ENCODE data around the gene RPH3AL.

Gene RPH3AL

DNA sequence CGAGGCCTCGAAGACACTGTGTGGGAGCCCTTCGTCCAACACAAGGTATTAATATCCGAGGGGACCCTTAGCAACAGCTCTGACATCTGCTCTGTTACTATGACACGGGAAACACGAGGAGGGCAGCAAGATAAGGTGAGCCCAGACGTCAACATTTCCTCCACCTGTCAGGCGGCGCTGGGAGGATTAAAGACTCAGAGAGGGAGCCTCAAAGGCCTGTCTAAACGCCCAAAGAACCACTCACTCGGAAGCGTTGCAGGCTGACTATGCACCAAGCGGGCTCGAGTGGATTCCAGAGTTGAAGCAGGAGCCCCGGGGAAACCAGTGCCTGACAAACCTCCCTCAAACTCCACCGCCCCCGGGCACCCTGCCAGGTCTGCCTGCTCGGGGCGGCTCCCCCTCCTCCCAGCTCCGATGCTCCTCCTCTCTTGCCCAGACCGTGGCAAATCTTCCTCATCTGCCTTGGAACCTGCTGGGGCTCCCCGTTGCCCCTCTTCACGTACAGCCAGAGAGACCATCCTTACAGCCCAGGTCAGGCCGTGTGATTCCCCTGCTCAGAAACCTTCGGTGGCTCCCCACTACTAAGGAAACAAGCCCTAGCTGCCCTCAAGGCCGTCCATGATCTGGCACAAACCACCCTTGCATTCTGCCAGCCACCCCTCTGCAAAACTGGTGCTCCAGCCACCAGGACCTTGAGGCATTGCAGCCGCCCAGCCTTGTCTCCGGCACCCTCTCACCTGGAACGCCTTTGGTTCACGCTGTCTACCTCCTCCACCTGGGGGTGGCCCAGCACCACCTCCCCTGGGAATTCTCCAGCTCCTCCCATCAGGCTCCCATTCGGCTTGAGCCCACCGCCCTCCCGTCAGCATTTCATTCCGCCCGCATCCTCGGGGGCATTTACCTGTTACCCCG is 16.2 kb downstream of the RPH3AL start:
- DNase-seq (ENCODE audit: low spot score) = no peak

DNA sequence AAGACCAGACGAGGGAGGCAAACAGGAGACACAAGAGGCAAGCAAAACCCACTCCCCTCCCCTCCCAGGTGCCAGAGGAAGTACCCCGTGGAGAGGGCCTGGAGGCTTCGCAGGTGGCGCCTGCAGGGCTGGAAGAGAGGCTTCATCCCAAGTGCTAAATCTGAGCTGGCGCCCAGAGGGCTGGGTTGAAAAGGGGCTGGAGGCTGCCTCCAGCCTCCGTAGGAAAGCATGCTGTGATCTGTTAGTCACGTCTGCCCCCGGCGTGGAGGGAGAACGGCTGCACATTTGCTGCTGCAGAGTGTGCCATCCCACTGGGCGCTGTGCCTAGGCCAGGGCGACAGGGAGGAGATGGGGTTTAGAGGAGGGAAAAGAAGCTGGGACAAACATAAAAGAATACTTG is 16.9 kb downstream of the RPH3AL start:
- no peak for DNase-seq (ENCODE audit: low spot score)

DNA sequence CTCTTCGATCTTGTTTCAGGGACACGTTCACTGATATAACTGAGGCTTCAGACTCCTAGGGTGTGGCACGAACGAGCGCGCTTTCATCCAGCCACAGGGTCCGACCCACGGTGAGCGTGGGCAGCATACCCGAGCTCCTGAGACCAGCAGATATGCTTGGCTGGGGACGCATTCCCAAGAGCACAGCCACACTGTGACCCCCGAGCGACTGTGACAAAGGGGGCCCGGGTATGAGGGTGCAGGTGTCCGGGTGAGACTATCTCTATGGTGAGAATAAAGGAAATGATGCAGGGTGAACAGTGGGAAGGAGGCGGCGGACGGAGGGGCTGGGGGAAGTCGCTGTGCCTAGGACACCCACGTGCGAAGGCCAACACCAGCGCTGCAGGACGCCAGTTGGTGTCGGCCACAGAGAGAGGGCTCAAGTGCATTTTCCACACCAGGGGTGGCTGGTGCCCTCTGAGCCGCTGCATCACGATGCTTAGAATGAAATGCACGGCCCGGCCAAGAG is 17.6 kb downstream of the RPH3AL start:
- DNase-seq (ENCODE audit: low spot score) = no peak

DNA sequence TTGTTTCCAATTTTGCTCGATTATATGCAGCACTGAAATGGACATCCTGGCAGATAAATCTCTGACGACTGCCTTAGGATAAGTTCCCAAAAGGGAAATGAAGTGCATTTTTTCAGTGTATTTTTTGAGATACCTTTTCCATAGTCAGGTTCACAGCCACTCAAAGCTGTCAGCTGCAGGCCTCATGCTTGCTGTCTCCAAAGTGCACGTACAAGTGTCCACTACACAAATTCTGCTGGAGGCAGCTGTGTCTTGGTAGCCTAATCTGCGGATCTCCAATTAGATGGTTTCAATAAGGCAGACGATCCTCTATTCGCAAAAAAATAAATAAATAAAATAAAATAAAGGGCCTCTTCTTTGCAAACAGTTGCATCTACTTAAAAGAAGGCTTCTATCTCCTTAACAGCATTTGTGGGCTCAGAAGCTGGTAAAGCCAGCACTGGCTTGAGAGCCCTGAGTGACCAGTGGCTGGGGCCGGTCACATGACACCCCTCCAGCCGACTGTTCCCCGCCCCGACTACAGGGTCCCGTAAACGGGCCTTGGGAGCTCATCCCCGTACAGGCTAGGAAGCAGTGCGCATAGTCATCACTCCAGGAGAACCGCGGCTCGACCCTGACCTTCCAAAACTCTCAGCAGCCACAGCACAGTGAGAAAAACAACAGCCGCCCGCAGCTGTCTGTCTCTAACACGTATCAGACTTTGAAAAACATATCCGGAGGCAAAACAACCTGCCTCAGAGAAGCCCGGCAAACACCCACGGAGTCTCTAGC is 18.8 kb downstream of the RPH3AL start:
- DNase-seq (ENCODE audit: low spot score) = peak; percentile 14

DNA sequence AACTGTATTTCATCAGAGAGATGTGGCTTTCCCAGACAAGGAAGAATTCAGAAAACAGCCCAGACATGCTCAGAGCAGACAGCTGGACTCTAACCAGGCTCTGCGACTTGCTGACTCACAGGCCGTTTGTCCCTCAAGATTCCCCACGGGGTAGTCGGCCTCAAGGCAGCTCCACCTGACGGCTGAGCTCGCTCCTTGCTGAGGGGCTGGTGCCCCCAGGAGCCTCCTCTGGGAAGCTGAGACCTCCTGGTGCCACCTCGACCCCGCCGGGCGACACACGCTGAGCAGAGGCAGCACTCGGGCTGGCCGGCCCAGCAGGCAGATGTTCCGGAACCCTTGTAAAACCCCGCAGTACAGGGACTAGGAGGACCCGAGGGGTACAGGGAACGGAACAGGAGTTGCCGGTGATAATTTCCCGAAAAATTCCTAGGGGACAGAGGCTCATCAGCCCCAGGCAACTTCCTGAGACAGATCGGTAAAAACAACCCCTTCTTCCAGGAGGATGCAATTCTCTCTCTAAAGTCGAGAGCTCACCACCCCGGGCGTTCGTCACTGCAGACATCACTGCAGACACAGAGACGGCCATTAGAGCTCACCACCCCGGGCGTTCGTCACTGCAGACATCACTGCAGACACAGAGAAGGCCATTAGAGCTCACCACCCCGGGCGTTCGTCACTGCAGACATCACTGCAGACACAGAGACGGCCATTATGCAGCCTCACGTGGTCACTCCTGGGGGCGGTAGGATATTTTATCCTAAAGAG is 19.9 kb downstream of the RPH3AL start:
- DNase-seq (ENCODE audit: low spot score) = no peak

DNA sequence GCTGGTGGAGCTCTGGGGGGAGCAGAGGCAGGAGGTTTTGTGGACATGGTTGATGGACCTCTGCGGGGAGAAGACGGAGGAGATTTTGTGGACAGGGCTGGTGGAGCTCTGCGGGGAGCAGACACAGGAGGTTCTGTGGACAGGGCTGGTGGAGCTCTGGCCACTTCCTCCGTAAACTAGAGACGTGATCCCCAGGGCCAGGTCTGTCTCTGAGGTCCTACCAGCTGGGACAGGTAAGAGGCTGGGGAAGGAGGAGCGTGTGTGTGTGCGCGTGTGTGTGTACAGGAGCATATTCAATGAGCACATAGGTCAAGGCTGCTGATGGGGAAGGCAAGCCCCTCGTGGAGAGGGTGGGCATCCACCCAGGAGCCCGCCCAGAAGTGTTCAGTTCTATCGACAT is 20.6 kb downstream of the RPH3AL start:
- DNase-seq (ENCODE audit: low spot score) = no peak

DNA sequence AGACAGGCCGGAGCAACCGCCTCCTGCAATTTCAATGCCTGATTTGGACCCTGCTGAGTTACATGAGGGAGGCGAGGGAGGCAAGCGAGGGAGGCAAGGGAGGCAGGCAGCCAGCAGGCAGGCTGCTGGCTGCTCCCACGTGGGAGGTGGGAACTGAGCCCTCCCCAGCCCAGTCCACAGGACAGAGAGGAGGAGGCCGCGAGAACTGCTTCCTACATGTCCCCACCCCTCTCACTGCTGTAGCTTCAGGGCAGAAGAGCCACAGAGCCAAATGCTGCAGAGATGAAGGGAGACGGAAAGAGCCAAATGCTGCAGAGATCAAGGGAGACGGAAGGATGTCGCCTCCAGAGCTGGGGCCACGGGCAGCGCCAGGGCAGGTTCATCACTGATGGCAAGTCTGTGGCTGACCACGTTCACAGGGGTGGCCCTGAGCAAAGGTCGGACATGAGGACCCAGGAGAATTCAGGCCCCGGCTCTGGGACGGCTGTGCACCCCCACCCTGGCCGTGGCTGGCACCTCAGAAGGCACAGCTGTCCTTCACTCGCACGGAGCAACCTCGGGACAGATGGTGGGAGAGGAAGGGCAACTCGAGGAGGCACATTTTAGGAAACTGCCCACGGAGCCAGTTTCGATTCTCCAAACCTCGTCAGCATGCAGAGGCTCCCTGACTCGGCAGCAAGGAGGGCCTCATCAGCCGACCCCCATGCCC is 21.5 kb downstream of the RPH3AL start:
- no peak for DNase-seq (ENCODE audit: low spot score)

DNA sequence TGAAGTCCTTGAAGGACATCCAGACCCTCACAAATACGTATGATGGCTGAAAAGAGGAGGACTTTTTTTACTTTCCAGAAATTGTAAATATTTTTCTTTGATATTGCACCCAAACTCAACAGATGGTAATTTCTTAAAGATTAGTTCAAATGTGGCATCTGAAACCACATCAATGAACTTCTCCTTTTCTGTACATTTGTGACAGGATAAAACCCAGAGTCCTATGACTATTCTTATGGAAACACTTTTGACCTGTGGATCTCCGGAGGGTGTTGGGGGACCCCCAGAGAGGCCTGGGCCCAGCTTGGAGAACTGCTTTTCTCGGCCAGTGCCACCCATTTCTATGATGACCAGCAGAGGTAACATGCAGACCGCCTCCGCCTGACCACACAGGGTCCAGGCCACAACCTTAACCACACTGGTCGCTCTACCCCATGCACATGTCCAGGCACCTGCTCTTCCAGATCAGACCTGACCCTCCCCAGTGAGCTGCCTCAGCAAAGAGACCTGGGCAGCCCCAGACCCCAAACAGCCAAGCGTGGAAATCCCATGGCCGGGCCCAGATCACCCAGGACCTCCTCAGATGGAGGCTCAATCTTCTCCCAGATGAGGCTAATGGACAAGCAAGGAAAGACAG is 22.7 kb downstream of the RPH3AL start:
- no peak for DNase-seq (ENCODE audit: low spot score)

DNA sequence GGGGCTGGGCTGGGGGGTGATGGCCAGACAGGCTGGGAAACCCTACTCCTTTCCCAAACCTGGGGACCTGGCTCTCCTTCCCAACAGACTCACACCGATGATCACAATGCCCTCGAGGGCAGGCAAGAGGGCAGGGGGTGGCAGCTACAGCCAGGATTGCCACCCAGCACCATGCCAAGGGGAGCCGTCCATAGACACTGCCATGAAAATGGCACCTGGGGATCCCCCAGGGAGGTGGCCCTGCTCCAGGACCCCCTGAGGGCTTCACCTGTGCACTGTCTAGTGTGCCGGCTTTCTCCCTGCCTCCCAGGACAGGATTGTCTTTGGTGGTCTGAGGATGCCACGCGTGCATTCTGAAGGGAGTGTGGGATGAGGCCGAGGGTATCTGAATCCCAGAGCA is 24.6 kb downstream of the RPH3AL start:
- no peak for DNase-seq (ENCODE audit: low spot score)

DNA sequence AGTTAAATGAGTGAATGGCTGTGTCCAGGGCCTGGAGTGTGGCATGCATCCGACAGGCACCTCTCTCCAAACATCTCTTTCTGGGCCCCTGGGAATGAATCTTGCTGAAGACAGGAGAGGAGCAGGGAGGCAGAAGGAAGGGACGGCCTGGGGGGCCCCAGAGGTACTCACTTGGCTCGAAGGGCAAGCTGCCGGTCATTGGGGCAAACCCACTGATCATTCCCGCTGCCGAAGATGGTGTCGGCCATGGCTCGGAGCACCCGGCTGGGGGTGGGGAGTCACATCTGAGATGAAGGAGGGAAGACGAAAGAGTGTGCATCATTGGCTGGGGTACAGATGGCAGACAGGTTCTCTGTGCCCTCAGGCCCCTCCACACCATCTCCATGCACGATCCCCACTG is 25.3 kb downstream of the RPH3AL start:
- DNase-seq (ENCODE audit: low spot score) = no peak

DNA sequence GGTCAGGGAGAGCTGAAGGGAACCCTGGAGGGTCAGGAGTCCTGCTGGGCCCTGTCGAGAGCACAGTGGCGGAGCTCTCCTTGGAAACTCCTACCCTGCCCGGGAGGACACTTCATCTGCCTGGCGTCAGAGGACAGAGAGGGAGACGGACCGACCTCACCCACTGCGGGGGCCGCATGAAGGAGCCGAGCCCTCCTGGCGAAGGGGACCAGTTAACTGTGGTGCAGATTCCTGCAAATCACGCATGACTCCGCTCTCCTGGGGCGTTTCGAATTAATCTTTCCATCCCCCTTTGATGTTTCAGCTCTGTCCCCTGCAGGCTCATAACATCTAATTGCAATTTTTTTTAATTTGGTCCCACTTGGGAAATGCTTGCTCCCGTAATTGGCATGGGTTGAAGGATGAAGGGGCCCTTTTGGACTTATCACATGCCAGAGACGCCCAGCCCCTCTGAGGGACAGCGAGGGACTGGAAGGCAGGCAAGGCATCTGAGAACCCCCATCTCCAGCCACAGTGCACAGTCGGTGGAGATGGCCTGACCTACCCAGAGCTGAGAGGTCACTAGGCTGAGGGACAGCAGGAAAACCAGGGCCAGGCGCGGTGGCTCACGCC is 26.5 kb downstream of the RPH3AL start:
- no peak for DNase-seq (ENCODE audit: low spot score)

DNA sequence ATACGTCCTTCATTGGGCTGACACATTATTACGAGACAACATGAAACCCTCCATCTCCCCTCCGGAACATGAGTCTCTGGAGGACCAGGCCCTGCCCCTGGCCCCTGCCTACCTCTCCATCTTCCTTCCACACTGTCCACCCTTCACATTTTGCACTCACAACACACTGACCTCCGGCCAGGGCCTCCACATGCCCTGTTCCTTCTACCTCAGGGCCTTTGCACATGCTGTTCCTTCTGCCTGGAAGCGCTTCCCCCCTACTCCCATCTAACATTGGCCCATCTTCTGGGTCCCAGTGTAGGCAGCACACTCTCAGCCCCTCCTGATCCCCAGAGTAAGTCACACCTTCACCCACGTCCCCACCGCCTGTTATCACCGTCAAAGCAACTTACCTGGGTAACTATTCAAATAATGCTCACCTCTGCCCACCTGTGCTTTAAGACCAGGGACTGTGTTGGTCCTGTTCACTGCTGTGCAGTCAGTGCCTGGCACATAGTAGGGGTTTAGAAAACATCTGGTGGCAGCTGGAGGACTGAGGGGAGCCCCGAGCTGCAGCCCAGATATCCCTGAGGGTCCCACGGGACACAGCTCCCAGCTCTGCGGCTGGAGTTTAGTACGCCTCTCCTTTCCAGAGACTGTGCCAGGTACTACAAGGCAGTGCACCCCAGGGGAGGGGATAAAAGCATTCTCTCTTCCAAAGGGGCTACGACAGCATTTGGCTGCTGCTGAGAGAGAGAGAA is 27.2 kb downstream of the RPH3AL start:
- DNase-seq (ENCODE audit: low spot score) = no peak

DNA sequence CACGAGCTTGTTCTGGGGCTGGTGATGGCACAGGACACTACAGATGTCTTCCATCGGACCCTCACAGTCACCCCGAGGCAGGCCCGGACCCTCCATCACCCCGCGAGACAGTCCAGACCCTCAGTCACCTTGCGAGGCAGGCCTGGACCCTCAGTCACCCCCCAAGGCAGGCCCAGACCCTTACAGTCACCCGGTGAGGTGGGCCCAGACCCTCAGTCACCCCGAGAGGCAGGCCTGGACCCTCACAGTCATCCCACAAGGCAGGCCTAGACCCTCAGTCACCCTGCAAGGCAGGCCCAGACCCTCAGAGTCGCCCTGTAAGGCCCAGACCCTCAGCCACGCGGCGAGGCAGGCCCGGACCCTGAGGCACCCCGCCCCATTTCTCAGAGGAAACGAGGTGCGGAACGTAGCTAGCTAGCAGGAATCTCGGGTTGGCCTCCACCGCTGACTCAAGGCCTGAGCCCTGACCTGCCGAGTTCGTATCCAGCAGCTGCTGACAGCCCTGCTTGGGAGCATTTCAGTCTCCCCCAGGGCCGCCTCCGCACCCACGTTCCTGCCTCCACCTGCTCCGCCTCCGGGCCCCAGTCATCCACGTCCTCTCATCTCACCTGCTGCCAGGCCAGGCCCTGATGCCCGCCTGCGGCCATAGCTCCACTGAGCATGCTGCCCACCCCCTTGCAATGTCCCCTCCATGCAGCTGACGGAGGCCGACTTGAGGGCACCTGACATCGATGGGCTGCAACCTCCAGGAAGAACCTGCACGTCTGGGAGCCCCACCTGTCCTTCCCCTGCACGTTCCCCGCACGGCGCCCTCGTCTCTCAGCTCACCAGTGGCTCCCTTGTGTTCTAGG is 28.7 kb downstream of the RPH3AL start:
- no peak for DNase-seq (ENCODE audit: low spot score)

DNA sequence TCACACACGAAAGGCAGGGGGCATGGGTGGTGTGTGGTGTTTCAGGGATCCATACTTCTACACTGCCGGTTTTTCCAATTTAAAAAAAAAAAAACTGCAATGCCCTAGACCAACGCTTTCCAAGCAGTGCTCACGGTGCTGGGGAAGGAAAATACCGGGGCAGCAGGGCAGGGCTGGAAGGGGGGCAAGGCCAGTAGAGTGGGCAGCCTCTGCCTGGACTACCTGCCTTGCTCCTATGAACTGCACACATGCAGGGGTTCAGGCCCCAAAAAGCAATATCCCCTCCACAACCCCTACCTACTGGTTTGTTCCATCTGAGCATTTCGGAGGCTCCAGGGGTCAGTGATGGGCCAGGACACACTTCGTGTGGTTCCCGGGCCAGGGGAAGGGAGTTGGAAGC is 29.4 kb downstream of the RPH3AL start:
- no peak for DNase-seq (ENCODE audit: low spot score)

DNA sequence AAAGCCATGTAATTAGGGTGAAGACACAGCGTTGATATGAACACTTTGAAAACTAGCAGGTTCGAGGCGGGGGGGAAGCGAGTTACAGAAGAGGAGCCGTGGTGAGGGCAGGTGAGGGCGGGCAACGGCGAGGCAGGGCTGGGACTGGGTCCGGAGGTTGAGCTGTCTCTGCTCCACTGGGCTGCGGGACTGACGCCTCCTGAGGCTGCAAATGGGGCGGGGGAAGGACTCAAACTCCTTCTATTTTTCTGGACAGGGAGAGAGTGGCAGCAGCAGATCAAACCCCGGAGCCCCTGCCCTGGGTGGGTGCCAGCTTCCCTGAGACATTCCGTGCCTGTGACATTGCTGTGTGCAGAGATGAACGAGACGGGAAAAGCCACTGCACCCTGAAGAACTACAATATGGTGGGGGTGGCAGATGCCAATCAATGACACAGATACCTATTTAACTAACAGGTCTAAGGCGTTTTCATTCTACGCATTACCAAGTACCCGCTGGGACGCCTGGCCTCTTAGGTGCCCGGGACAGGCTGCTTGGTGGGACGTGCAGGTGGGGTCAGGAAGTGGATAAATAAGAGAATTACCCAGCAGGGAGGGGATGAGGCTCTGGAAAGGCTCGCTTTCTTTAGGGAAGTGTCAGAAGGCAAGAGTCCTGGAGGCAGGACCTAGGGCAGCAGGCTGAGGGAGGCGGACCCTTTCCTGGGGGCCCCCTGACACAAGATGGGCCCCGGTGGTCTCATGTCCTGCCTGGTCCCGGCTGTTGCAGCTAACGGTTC is 30.4 kb downstream of the RPH3AL start:
- DNase-seq (ENCODE audit: low spot score) = no peak

DNA sequence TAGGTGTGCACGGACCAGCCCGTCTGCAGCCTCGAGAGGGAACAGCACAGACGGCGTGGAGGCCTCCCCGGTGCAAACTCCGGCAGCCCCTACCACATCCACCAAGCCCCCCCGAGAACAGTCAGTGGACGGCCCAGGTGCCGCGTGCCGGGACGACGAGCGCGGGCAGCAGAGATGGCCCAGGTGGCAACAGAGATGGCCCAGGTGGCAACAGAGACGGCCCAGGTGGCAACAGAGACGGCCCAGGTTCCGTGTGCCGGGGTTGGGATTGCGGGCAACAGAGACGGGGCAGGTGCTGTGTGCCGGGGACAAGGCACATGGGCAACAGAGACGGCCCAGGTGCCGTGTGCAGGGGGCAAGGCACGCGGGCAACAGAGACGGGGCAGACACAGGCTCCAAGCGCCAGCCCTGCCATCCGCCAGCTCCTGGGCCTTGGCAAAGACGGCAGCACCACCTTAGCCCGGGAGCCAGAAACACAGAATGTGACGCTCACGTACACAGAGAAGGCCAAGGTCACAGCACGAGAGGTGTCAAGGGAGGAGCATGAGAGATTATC is 31.1 kb downstream of the RPH3AL start:
- no peak for DNase-seq (ENCODE audit: low spot score)

DNA sequence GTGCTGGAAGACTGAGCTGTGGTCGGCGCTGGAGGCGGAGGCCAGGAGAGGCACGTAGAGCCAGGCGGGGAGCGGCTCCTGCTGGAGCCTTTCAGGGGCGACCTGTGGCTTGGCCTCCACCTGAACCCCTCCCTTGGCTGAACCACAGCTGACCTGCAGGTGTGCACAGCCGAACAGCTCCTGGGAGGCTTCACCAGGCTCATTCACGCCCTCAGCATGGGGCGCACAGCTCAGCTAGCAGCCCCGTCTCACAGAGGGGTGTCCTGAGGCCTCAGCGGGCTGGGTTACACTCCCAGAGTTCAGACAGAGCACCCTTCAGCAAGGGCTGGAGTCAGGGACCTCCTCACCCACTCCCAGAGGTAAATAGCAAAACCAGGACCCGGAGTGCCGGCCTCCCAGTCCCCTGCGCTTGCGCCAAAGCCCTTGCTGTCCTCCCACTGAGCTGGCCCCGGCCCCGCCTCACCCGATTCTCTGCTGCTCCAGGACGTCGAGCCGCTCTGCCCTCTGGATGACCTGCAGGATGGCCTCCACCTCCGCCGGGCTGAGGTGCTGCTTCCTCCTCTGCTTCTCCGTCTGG is 31.7 kb downstream of the RPH3AL start:
- no peak for DNase-seq (ENCODE audit: low spot score)

DNA sequence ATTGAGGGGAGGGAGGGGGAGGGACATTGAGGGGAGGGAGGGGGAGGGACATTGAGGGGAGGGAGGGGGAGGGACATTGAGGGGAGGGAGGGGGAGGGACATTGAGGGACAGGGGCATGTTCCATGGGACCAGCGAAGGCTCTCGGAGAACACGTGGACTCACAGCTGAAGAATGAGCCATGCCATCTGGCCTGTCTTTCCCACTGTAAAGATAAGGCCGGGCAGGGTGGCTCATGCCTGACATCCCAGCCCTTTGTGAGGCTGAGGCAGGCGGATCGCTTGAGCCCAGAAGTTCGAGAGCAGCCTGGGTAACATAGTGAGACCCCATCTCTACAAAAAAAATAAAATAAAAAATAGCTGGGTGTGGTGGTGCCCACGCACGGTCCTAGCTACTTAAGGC is 32.5 kb downstream of the RPH3AL start:
- no peak for DNase-seq (ENCODE audit: low spot score)

Measured in COLO829 (cell line).